Common myeloid progenitor, CD34-positive (primary cell): ENCODE results near the gene ACBD5.

Source experiments
- CTCF ChIA-PET: fragments of 350-600 bp; sonication (Branson Sonifier 250); formaldehyde crosslinking; loops from one replicate; lab custom pipeline; 2021; ENCODE audit warnings: antibody characterized with exemption; lab: Charles Lee
- POLR2A ChIA-PET: fragments of 350-600 bp; sonication (Branson Sonifier 250); formaldehyde crosslinking; loops from one replicate; lab custom pipeline; 2021; ENCODE audit warnings: antibody characterized with exemption; lab: Charles Lee
- DNase-seq, 3 donors: peaks; one replicate each; pipeline versions ENCODE4 v3.0.0 to v3.0.0-alpha.2; 2013
- H3K27ac ChIP-seq, 2 experiments: 1 replicate in 1 of 2; 2 replicates in 1 of 2; pipeline ENCODE4 v1.7.0; 2013; ENCODE audit warnings: inconsistent platforms in 2 of 2, low read length in 2 of 2, mild to moderate bottlenecking in 2 of 2, low read depth in 1 of 2, moderate library complexity in 1 of 2; ENCODE audit not compliant: severe bottlenecking in 2 of 2, insufficient read depth in 1 of 2, poor library complexity in 1 of 2
- H3K27me3 ChIP-seq, 5 experiments: replicated peaks in 2 of 5; 1 replicate in 3 of 5; 2 replicates in 2 of 5; pipeline versions ENCODE4 v1.6.1 to v1.7.0; 2013; ENCODE audit warnings: low read length in 4 of 5, mild to moderate bottlenecking in 2 of 5, moderate library complexity in 2 of 5, inconsistent platforms in 1 of 5; ENCODE audit not compliant: insufficient read depth in 5 of 5, control insufficient read depth in 4 of 5
- H3K36me3 ChIP-seq, 4 experiments: 1 replicate in 2 of 4; 2 replicates in 2 of 4; pipeline versions ENCODE4 v1.6.1 to v1.7.0; 2013; ENCODE audit warnings: low read length in 3 of 4, control low read depth in 1 of 4, mild to moderate bottlenecking in 1 of 4; ENCODE audit not compliant: control insufficient read depth in 4 of 4, insufficient read depth in 4 of 4
- H3K4me1 ChIP-seq, 4 experiments: 1 replicate in 3 of 4; 2 replicates in 1 of 4; pipeline versions ENCODE4 v1.6.1 to v1.7.1; 2013; ENCODE audit warnings: low read length in 3 of 4, mild to moderate bottlenecking in 3 of 4, control low read depth in 1 of 4, inconsistent platforms in 1 of 4, moderate library complexity in 1 of 4; ENCODE audit not compliant: control insufficient read depth in 4 of 4, insufficient read depth in 4 of 4; ENCODE audit errors: control extremely low read depth in 1 of 4
- H3K4me3 ChIP-seq, 7 experiments: 1 replicate in 4 of 7; 2 replicates in 3 of 7; pipeline versions ENCODE4 v1.5.1 to v1.7.0; 2013; ENCODE audit warnings: mild to moderate bottlenecking in 7 of 7, low read length in 6 of 7, moderate library complexity in 6 of 7, inconsistent platforms in 2 of 7, low read depth in 2 of 7, control low read depth in 1 of 7; ENCODE audit not compliant: insufficient read depth in 4 of 7, control insufficient read depth in 1 of 7; ENCODE audit errors: extremely low read depth in 1 of 7
- H3K9me3 ChIP-seq, 5 experiments: 1 replicate in 4 of 5; 2 replicates in 1 of 5; pipeline versions ENCODE4 v1.6.1 to v1.7.1; 2013; ENCODE audit warnings: low read length in 4 of 5, mild to moderate bottlenecking in 2 of 5, inconsistent platforms in 1 of 5, low read depth in 1 of 5, moderate library complexity in 1 of 5; ENCODE audit not compliant: control insufficient read depth in 4 of 5, insufficient read depth in 2 of 5; ENCODE audit errors: control extremely low read depth in 1 of 5
- WGBS: methylation state at CpG from one replicate; pipeline ENCODE4 v1.1.5; 2013; ENCODE audit not compliant: insufficient coverage; 5-methylcytosine and 5-hydroxymethylcytosine counted together

The ACBD5 gene

GRCh38 chr10:27192284-27192683 is 48.3 kb downstream of the ACBD5 start:
- Histone ChIP-seq H3K36me3 (peaks cover 3 to 14% (median 6%) of the 10 kb centered on the region in 4 experiments), H3K9me3 (no peaks in the 10 kb centered on the region), H3K27ac (no peak overlapping the region), H3K4me3 (no peak overlapping the region), H3K27me3 (no peaks in the 10 kb centered on the region), H3K4me1 (no peaks in the 10 kb centered on the region)
- ChIA-PET POLR2A (no interaction called here), CTCF (no interaction called here)
- WGBS: 94% methylated on average over 3 of the region's 3 CpGs
- DNase-seq: no peak

- 100% methylated on average over 1 of the region's 2 CpGs for WGBS
- POLR2A ChIA-PET: no interaction called here
- peaks cover 0 to 11% (median 5%) of the 10 kb centered on the region in 4 experiments for H3K36me3 ChIP-seq
- no peak overlapping the region for H3K27ac ChIP-seq
- no peaks in the 10 kb centered on the region for H3K4me1 ChIP-seq
- CTCF ChIA-PET: no interaction called here
- DNase-seq: no peak
- H3K27me3 ChIP-seq: no peaks in the 10 kb centered on the region
- H3K4me3 ChIP-seq: no peak overlapping the region
- no peaks in the 10 kb centered on the region for H3K9me3 ChIP-seq
Observed at GRCh38 chr10:27190508-27190907, 50.1 kb downstream of the ACBD5 start.

- ChIA-PET POLR2A (no interaction called here), CTCF (interaction anchor here (1.2 kb wide), 1 partner anchor 9 kb away, joined by 3 read pairs; no protein-coding TSS in a partner anchor)
- H3K4me1 ChIP-seq: no peaks in the 10 kb centered on the region
- WGBS: 92% methylated on average over 2 of the region's 4 CpGs
- DNase-seq: no peak
- H3K27me3 ChIP-seq: no peaks in the 10 kb centered on the region
- H3K27ac ChIP-seq: no peak overlapping the region
- H3K9me3 ChIP-seq: no peaks in the 10 kb centered on the region
- H3K36me3 ChIP-seq: peaks cover 3 to 22% (median 10%) of the 10 kb centered on the region in 4 experiments
- H3K4me3 ChIP-seq: no peak overlapping the region
Observed at GRCh38 chr10:27188897-27189296, 51.7 kb downstream of the ACBD5 start.

GRCh38 chr10:27188259-27188658 is 52.3 kb downstream of the ACBD5 start:
- Histone ChIP-seq H3K27me3 (no peaks in the 10 kb centered on the region), H3K27ac (no peak overlapping the region), H3K4me3 (no peak overlapping the region), H3K36me3 (peaks cover 3 to 26% (median 11%) of the 10 kb centered on the region in 4 experiments), H3K4me1 (no peaks in the 10 kb centered on the region), H3K9me3 (no peaks in the 10 kb centered on the region)
- ChIA-PET CTCF (interaction anchor here (0.6 to 1.2 kb wide), 3 partner anchors 10 to 1742 kb away, joined by 3 read pairs; no protein-coding TSS in a partner anchor), POLR2A (no interaction called here)
- DNase-seq: no peak
- 88% methylated on average over 1 of the region's 1 CpG for WGBS

- no peak overlapping the region for H3K27ac ChIP-seq
- no peaks in the 10 kb centered on the region for H3K27me3 ChIP-seq
- ChIA-PET CTCF (interaction anchor here (0.7 to 1.2 kb wide), 3 partner anchors 13 to 54 kb away, joined by 3 to 6 read pairs (median 4); no protein-coding TSS in a partner anchor), POLR2A (no interaction called here)
- H3K9me3 ChIP-seq: no peaks in the 10 kb centered on the region
- peaks cover 6 to 62% (median 35%) of the 10 kb centered on the region in 4 experiments for H3K36me3 ChIP-seq
- 100% methylated on average over 1 of the region's 4 CpGs for WGBS
- H3K4me3 ChIP-seq: no peak overlapping the region
- H3K4me1 ChIP-seq: no peaks in the 10 kb centered on the region
- no peak for DNase-seq
Observed at GRCh38 chr10:27169849-27170248, 70.7 kb downstream of the ACBD5 start.

- ChIA-PET POLR2A (no interaction called here), CTCF (interaction anchor here (0.6 kb wide), 1 partner anchor 23 kb away, joined by 3 read pairs; no protein-coding TSS in a partner anchor)
- H3K4me1 ChIP-seq: peaks cover 2 to 25% (median 16%) of the 10 kb centered on the region in 4 experiments
- no peaks in the 10 kb centered on the region for H3K27me3 ChIP-seq
- no peak for DNase-seq
- H3K36me3 ChIP-seq: peaks cover 2 to 20% (median 12%) of the 10 kb centered on the region in 4 experiments
- no peak overlapping the region for H3K4me3 ChIP-seq
- no peaks in the 10 kb centered on the region for H3K9me3 ChIP-seq
- H3K27ac ChIP-seq: no peak overlapping the region
Observed at GRCh38 chr10:27158421-27158820, 82.2 kb downstream of the ACBD5 start.

GRCh38 chr10:27157150-27157549 is 83.4 kb downstream of the ACBD5 start:
- Histone ChIP-seq H3K4me1 (peaks cover 11 to 37% (median 24%) of the 10 kb centered on the region in 4 experiments), H3K36me3 (peaks cover 2 to 20% (median 11%) of the 10 kb centered on the region in 4 experiments), H3K4me3 (peak overlapping the region in 2 of 7 experiments; percentile 16 to 99), H3K9me3 (no peaks in the 10 kb centered on the region), H3K27ac (no peak overlapping the region), H3K27me3 (no peaks in the 10 kb centered on the region)
- ChIA-PET CTCF (interaction anchor here (1.4 kb wide), 1 partner anchor 12 kb away, joined by 3 read pairs; no protein-coding TSS in a partner anchor), POLR2A (no interaction called here)
- no peak for DNase-seq
- WGBS: no CpG with 5 or more reads among the region's 2 CpGs
